Measurements from ENCODE around the gene ZNF341.

The ZNF341 gene

DNA sequence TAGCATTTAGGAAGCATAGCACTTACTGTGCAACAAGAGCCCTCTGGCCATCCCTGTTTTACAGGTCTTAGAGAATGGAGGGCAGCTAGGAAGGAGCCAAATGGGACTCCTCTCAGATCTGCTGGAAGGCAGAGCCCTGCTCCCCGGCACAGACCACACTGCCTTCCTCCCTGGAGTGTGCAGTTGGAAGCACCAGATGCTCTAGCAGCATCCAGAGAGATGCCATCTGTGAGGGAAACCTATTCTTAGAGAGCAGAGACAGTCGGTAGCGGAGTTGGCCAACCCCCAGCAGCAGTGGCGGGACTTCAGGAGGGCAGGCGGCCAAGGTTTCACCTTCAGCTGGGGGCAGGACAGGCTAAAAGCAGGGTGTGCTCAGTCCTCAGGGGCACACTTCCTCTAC is 28.9 kb upstream of the ZNF341 start:
- DNase-seq (ENCODE audit: low read depth): no peak

DNA sequence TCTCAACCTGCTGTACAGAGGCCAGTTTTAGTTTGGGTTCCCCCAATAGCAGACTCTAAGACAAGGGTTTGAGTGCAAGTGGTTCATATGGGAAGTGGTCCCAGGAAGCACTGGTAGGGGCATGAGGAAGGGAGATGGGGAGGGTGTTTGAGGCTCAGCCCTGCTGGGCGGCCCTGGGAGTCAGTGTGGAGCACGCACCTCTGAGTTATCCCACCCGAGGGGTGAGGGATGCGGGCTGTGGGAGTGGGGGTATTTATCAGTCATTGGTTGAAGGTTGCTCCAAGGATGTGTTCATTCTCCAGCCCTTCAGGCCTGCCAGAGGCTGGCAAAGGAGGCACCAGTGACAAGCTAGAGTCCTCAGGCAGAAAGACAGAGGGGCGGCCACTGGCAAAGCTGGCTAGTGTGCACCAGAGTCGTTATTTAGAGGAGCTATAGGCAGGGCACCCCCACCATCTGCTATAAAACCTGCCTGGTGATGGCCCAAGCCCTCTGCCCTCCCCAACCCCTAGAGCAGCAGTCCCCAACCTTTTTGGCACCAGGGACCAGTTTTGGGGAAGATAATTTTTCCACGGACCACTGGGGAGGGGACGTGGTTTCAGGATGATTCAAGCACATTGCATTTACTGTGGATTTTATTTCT is 28.2 kb upstream of the ZNF341 start:
- no peak for DNase-seq (ENCODE audit: low read depth)

DNA sequence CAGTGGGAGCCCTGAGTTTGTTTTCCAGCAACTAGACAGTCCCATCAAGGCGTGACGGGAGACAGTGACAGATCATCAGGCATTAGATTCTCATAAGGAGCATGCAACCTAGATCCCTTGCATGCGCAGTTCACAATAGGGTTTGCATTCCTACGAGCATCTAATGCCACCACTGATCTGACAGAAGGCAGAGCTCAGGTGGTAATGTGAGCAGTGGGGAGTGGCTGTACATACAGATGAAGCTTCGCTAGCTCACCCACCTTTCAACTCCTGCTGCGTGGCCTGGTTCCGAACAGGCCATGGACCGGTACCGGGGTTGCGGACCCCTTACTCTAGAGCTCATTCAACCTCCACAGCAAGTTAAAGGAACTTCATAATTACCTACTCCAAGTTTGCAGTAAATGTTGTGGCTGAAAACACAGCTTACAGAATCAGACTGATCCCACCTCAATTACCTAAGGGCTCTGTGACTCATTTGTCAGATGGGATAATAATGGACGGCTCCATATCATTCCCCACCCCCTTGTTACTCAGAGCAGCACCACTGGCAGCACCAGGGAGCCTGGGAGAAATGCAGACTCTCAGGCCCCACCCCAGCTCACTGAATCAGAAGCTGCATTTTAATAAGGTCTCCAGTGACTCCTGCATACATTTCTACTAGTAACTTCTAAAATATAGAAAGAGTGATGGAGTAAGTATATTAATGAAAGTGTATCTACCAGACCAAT is 27.4 kb upstream of the ZNF341 start:
- DNase-seq (ENCODE audit: low read depth): no peak

DNA sequence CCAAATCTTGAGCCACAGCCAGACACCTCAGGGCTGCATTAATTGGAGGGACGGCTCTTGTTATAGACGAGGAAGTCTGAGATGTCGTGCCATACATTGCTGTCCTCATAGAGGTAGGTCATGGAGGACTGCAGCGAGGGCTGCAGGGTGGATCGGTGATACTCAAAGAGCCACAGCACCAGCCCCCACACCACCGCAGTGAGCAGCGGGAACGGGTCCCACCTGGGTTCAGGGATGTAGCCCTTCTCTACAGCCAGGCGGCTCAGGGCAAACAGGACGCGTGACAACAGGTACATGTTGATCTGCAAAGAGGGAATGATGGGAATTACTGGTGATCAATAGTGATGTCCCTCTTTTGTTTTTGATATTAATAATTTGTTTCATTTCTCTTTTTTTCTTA is 24.1 kb upstream of the ZNF341 start:
- DNase-seq (ENCODE audit: low read depth): no peak

DNA sequence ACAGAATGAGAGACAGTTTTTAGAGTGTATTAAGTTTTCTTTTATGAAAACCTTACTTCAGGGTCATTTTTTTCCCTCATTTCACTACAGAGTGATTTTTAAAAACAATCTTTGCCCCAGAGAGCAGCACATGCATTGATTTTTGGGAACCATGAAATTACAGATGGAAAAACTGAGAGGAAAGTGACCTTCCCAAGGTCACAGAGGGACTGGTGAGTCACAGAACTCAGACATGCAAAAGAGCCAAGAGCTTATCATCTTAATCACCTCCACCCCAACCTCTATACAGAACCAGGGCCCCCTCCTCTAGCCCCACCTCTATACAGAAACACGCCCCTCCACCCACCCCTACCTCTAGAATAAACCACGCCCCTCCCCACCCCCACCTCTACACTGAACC is 22.4 kb upstream of the ZNF341 start:
- no peak for DNase-seq (ENCODE audit: low read depth)

- no peak for DNase-seq (ENCODE audit: low read depth)
Observed at GRCh38 chr20:33709905-33710541, 21.8 kb upstream of the ZNF341 start.

DNA sequence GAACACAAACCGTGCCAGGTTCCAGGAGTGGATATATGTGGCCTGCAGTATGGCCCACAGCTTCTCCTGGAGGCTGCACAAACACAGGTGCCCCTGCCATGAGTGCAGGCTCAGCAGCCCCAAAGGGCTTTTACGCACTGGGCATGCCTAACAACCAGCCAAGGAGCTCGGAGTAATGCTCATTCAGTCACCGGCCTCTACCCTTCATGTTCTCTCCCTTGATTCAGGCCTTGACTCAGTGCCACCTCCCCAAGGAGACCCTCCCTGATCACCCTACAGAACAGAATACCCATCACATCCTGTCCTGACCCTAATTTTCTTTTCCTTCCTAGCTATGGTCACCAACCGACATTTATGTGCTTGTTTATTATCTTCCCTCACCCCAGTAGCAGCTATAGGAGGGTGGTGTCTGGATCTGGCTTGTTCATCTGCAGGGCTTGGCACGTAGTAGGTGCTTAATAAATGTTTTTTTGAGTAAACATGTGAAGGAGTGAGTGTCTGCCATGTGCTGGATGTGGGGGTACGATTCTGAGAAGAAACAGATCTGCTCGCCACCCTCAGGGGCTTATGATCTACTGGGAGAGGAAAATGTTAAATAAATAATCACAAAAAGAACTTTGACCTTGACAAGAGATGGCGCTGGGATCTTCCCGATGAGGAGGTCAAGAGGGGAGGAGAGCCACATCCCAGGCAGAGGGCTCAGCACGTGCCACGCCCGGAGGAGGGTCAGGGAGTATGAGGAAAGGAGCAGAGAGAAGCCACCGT is 20.9 kb upstream of the ZNF341 start:
- no peak for DNase-seq (ENCODE audit: low read depth)

- DNase-seq (ENCODE audit: low read depth): no peak
Observed at GRCh38 chr20:33711446-33711738, 20.4 kb upstream of the ZNF341 start.

- no peak for DNase-seq (ENCODE audit: low read depth)
Observed at GRCh38 chr20:33713865-33714367, 17.9 kb upstream of the ZNF341 start.

DNA sequence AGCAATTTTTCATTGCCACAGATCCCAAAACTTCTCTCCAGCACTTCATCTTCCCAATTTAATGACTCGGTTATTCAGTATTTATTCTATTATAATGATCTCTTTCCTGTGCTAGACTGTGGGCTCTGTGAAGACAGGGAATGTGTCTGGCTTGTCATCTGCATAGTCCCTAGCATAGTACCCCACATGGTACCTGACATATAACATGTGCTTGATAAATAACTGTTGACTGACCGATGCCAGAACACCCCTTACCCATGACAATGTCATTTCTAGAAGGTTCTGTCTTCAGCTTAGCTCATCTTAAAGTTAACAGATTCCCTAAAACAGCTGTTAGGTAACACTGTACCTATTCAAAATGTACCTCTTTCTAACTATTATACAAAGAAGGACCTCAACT is 15.3 kb upstream of the ZNF341 start:
- DNase-seq (ENCODE audit: low read depth): no peak

DNA sequence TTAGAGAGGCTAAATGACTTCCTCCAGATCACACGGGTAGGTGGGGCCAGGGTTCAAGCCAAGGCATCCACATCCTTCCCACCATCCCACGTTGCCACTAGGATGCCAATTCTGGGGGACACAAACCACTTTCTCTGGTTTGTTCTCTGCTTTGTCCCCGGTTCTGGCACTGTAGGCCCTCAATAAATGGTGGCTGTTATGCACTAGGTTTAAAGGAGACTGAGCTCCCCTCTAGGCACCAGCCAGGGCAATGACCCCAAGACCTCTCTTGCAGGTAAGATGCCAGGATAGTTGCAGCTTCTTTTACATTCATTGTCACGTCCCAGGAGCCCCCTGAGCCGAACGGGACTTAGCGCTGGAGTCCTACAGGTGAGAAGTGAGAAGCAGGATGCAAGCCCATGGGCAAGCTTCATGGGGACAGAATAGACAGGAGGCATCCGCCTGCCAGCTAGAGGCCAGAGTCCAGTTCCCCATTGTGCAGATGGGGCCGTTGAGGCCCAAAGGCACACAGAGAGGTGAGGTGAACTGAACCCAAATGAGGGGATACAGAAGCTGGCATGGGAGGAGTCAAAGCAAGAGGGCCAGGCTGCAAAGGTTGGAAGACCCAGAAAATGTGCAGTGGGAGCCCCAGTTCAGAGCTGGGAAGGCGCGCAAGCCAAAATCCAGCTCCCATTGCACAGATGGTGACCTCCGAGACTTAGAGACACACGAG is 12.4 kb upstream of the ZNF341 start:
- no peak for DNase-seq (ENCODE audit: low read depth)

DNA sequence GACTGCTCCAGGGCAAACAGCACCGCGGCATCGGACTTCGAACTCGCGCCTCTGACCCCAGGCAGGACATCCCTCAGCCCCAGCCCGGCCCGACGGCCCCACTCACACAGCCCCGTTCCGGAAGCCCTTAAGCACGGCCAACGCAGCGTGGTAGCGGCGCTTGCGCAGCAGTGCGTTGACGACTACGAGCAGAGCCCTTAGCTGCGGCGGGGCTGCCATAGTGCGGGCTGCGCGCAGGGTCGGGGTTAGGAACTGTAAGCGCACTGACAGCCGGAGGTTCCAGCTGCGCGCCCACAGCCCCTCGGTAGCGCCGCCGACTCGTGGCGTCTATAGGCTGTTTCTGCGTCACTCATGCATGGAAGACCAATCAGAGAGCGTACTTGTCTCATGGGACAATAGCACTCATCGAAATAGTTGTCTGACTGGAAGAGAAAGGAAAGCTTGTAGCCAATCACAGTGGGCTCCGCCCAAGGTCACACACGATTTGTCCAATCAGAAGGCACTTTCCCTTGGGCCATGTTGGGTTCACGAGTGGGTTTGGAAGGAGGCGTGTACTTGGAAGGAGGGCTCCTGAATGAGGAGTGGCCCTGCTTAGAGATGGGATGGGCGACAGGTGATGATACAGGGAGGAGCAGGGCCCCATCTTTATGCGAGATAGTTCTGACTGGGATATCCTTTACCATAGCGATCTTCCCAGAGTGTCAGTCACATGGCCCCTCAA is 11.6 kb upstream of the ZNF341 start, which contains the start of gene PXMP4:
Gene PXMP4, minus strand, starts transcription at position 322 of the 721 bp plus-strand sequence. Its CDS starts 103 bp downstream, at position 219.
- DNase-seq (ENCODE audit: low read depth): peak; percentile 68

DNA sequence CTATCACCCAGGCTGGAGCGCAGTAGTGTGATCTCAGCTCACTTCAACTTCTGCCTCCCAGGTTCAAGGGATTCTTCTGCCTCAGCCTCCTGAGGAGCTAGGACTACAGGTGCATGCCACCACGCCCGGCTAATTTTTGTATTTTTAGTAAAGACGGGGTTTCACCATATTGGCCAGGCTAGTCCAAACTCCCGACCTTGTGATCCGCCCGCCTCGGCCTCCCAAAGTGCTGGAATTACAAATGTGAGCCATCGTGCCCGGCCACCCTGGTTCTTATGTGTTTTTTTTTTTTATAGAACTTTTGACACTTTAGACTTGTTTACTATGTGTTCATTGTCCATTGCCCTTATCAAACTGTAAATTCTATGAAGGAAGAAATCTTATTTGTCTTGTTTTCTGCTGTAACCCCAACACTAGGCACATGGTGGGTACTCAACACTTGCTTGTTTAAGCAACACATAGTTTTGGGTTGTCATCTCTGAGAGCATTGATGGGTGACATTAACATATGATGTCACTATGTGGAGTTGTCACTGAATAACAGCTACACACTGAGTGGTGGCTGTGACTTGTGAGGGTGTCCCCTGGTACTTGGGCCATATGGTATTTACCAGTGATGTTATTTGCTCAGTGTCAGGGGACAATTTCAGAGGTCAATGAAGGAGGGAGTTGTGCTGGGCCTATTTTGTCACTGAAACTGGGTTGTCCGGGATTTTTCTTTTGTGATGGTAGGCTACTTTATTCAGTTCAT is 10.2 kb upstream of the ZNF341 start:
- DNase-seq (ENCODE audit: low read depth): no peak

DNA sequence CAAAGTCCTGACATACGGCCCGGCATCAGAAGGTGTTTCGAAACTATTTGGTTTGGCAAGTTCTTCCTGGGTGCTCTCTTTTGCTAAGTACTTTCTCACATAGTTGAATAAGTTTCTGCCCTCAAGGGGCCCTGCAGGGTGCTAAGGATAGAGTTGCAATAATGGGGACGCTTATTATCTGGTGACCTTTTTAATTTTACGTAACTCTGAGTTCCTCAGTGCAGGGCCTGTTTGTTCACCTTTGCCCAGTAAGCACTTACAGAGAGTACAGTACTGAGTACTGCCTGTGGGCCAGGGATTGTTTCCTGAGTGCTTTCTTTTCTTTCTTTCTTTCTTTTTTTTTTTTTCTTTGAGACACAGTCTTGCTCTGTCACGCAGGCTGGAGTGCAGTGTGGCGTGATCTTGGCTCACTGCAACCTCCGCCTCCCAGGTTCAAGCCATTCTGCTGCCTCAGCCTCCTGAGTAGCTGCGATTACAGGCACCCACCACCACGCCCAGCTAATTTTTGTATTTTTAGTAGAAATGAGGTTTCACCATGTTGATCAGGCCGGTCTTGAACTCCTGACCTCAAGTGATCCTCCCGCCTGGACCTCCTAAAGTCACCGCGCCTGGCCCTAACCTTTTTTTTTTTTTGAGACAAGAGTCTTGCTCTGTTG is 7.2 kb upstream of the ZNF341 start:
- no peak for DNase-seq (ENCODE audit: low read depth)

DNA sequence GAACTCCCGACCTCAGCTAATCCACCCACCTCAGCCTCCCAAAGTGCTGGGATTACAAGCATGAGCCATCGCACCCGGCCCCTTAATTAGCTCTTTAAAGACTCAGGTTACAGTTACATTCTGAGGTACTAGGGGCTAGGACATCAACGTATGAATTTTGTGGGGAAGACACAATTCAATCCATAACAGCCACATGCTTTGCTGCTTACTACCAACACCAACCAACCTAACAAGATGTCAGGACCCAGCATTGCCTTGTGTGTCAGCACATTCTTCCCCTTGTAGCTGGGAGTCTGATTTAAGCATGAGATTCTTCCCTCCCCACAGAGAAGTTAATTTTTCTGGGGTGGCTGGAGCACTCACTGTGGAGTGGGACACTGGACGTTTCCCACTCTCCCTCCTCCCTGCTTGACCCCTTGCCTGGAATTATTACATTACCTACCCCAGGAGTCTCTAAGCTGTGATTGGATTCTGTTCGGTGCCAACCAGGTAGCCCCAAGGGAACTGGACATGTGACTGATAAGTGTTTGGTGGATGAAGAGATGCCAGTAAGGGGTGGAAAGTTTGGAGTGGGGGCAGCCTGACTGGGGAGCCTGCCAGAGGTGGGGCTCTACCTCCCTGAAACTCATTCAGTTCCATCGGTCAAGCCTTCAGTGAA is 6.1 kb upstream of the ZNF341 start:
- DNase-seq (ENCODE audit: low read depth): no peak

- no peak for DNase-seq (ENCODE audit: low read depth)
Observed at GRCh38 chr20:33727115-33727479, 4.7 kb upstream of the ZNF341 start.

DNA sequence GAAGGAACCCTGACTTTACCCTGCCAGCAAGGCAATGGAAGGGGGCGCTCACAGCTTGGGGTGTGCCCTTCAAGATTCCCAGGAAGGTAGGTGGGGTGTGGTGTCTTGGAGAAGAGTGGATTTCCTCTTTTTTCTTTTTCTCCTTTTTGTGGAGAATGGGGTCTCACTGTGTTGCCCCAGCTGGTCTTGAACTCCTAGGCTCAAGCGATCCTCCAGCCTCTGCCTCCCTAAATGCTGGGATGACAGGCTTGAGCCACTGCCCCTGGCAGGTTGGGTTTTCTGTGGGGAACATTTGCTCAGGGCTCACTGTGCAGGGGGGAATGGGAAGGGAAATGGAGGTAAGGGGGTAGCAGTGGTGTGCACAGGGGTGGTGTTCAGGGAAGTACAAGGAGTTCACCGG is 4.0 kb upstream of the ZNF341 start:
- DNase-seq (ENCODE audit: low read depth): no peak

DNA sequence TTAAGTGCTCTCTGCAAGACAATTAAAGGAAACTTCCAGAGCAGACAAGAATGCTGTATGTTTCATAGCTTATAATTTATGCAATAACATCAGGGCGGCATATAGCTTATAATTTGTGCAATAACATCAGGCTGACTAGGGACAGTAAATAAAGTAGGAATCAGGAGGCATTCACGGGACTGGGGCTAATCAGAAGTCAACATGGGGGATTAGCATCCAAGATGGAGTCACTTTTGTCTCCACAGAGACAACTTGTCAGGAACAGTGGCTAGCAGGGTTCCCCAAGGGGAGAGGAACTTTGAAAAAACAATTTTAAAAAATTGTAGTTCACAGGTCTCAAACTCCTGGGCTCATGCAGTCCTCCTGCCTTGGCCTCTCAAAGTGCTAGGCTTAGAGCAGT is 3.3 kb upstream of the ZNF341 start:
- DNase-seq (ENCODE audit: low read depth): no peak

GRCh38 chr20:33729101-33729500 is 2.7 kb upstream of the ZNF341 start:
- no peak for DNase-seq (ENCODE audit: low read depth)

All from stimulated activated CD8-positive, alpha-beta memory T cell treated with anti-CD3 and anti-CD28 coated beads, Interleukin-4, amount 100 ng/mL, for 24 hours (primary cell).